Ascending aorta (tissue), 2 donors: ENCODE measurements around the gene CCL2. TPM values are rescaled to one million over a fixed set of nuclear protein-coding genes. Genes with fewer than 3 reads are reported as not detected.

Experiments
- DNase-seq, 2 donors: peaks; one replicate each; pipeline ENCODE4 v3.0.0-alpha.2; 2019; ENCODE audit warnings: low spot score in 2 of 2
- H3K27ac ChIP-seq, 2 donors: fragments of 200-600 bp; sonication (generic); one replicate each; pipeline ENCODE4 v1.5.1; 2016 to 2017; ENCODE audit warnings: mild to moderate bottlenecking in 1 of 2
- H3K27me3 ChIP-seq: fragments of 200-600 bp; sonication (generic); one replicate; pipeline ENCODE4 v1.5.1; 2017
- H3K36me3 ChIP-seq, 2 donors: fragments of 200-600 bp; sonication (generic); one replicate each; pipeline ENCODE4 v1.5.1; 2016
- H3K4me1 ChIP-seq, 2 donors: fragments of 200-600 bp; sonication (generic); one replicate each; pipeline ENCODE4 v1.5.1; 2016 to 2017; ENCODE audit warnings: mild to moderate bottlenecking in 1 of 2
- H3K4me3 ChIP-seq, 2 donors: fragments of 200-600 bp; sonication (generic); one replicate each; pipeline ENCODE4 v1.5.1; 2016 to 2017; ENCODE audit warnings: mild to moderate bottlenecking in 1 of 2
- H3K9me3 ChIP-seq, 2 donors: fragments of 200-600 bp; sonication (generic); one replicate each; pipeline ENCODE4 v1.5.1; 2016
- intact Hi-C: fragments of 100-400 bp; cut with DNase I; formaldehyde crosslinking; loops from one replicate; pipeline ENCODE4 v1.15.1; 2023
- total RNA-seq: library from RNA; depleted of rRNA; stranded (reverse); fragments of >200 nt; gene quantifications from one replicate; pipeline ENCODE4 v1.1.0, GENCODE V29; 2016
- TF ChIP-seq, protein P1 (sequence below), 3 experiments: fragments of 200-600 bp in 2 of 3; fragments of 450-650 bp in 1 of 3; sonication (generic) in 2 of 3; IDR thresholded peaks; one replicate each; pipeline ENCODE4 v1.5.1; 2016 to 2019; ENCODE audit warnings: antibody characterized with exemption in 3 of 3, mild to moderate bottlenecking in 1 of 3, moderate library complexity in 1 of 3

The CCL2 gene
- total RNA-seq, 1 donor from 2014 or later, result 162 TPM

DNA sequence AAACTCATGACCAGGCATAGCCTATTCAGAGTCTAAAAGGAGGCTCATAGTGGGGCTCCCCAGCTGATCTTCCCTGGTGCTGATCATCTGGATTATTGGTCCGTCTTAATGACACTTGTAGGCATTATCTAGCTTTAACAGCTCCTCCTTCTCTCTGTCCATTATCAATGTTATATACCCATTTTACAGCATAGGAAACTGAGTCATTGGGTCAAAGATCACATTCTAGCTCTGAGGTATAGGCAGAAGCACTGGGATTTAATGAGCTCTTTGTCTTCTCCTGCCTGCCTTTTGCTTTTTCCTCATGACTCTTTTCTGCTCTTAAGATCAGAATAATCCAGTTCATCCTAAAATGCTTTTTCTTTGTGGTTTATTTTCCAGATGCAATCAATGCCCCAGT lies 756 bp downstream of the CCL2 start:
- Histone ChIP-seq H3K27me3 (no peaks in the 10 kb centered on the region), H3K36me3 (no peaks in the 10 kb centered on the region), H3K27ac (peak overlapping the region; percentile 87 to 89), H3K4me1 (peaks cover 35 to 50% of the 10 kb centered on the region in 2 donors), H3K4me3 (peak overlapping the region; percentile 46 to 56), H3K9me3 (no peaks in the 10 kb centered on the region)
- no peak for DNase-seq
- intact Hi-C loops, result loop anchor here (5.0 to 10.0 kb wide), 2 partner anchors 56 to 1549 kb away; partner anchors contain the start of gene TAF15
- TF ChIP-seq, protein P1, sequence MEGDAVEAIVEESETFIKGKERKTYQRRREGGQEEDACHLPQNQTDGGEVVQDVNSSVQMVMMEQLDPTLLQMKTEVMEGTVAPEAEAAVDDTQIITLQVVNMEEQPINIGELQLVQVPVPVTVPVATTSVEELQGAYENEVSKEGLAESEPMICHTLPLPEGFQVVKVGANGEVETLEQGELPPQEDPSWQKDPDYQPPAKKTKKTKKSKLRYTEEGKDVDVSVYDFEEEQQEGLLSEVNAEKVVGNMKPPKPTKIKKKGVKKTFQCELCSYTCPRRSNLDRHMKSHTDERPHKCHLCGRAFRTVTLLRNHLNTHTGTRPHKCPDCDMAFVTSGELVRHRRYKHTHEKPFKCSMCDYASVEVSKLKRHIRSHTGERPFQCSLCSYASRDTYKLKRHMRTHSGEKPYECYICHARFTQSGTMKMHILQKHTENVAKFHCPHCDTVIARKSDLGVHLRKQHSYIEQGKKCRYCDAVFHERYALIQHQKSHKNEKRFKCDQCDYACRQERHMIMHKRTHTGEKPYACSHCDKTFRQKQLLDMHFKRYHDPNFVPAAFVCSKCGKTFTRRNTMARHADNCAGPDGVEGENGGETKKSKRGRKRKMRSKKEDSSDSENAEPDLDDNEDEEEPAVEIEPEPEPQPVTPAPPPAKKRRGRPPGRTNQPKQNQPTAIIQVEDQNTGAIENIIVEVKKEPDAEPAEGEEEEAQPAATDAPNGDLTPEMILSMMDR (IDR thresholded peaks at IDR 0.05), result no peak

DNA sequence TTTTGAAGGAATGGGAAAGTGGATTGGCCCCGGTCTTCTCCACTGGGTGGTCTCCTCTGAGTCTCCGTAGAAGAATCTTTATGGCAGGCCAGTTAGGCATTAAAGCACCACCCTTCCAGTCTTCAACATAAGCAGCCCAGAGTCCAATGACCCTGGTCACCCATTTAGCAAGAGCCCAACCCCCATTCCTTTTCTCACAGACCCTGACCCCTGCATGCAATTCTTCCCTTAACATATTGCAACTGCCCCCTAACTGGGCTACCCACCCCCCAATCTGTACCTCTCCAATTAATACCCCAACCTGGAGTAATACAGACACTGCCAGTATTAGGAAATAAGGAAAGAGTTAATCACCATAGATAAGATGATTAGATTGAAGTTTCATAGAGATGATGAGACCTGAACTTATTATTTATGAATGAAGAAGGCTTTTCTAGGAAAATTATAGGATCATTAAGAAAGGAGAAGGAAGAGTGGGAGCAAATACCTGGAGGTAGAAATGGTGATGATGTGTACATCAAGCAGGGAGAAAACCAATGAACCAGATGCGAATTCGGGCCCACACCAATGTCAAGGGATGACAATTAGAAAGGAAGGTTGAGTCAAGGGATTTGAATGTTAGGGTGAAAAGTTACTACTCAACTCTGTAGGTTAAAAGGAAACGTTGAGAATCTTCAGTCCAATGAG lies 2.4 kb downstream of the CCL2 start:
- Histone ChIP-seq H3K4me3 (no peak overlapping the region), H3K9me3 (no peaks in the 10 kb centered on the region), H3K36me3 (no peaks in the 10 kb centered on the region), H3K4me1 (peaks cover 20 to 34% of the 10 kb centered on the region in 2 donors), H3K27ac (no peak overlapping the region), H3K27me3 (no peaks in the 10 kb centered on the region)
- DNase-seq, result no peak
- TF ChIP-seq, protein P1 (IDR thresholded peaks at IDR 0.05), result no peak
- intact Hi-C loops, result loop anchor here (5.0 to 10.0 kb wide), 2 partner anchors 55 to 1547 kb away; partner anchors contain the start of gene TAF15

DNA sequence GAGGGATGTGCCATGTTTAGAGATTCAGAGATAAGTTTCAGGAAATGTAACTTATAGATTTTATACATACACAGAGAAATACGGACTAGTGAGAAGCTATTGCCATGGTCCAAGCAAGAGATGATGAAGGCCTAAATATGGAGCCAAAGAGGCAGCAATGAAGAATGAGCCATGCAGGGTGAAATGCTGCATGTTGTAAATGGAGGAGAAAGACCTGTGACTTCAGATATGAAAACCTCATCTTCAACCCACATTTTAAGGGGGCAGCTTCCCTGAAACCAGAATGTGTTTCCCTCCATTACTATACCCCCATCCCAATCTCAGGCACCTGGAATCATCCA lies 2.9 kb downstream of the CCL2 start:
- H3K27me3 ChIP-seq, result no peaks in the 10 kb centered on the region
- no peaks in the 10 kb centered on the region for H3K36me3 ChIP-seq
- no peak overlapping the region for H3K4me3 ChIP-seq
- intact Hi-C loops, result loop anchor here (5.0 to 10.0 kb wide), 2 partner anchors 54 to 1547 kb away; partner anchors contain the start of gene TAF15
- H3K27ac ChIP-seq, result no peak overlapping the region
- TF ChIP-seq, protein P1 (IDR thresholded peaks at IDR 0.05), result no peak
- DNase-seq, result no peak
- no peaks in the 10 kb centered on the region for H3K9me3 ChIP-seq
- peaks cover 15 to 29% of the 10 kb centered on the region in 2 donors for H3K4me1 ChIP-seq

DNA sequence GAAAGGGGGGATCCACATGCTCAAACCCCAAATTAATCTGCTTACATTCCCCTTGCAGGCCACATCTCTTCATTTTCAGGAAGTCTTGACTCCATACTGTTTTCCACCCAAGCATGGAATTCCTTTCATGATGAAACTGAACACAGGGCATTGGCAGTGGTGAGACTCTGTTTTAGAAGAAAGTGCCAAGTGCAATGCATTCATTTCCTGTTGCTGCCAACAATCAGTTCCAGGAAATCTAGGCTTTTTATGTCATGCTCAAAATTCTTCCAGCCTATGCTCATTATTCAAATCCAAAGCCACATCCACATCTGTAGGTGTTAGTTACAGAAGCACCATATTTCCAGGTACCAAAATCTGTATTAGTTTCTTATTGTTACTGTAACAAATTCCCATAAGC lies 4.1 kb downstream of the CCL2 start:
- no peak for DNase-seq
- TF ChIP-seq, protein P1 (IDR thresholded peaks at IDR 0.05), result no peak
- H3K27me3 ChIP-seq, result no peaks in the 10 kb centered on the region
- H3K9me3 ChIP-seq, result no peaks in the 10 kb centered on the region
- intact Hi-C loops, result loop anchor here (5.0 to 10.0 kb wide), 2 partner anchors 53 to 1546 kb away; partner anchors contain the start of gene TAF15
- H3K4me1 ChIP-seq, result peaks cover 7 to 19% of the 10 kb centered on the region in 2 donors
- H3K27ac ChIP-seq, result peak overlapping the region; percentile 29 to 32
- no peaks in the 10 kb centered on the region for H3K36me3 ChIP-seq
- H3K4me3 ChIP-seq, result no peak overlapping the region

DNA sequence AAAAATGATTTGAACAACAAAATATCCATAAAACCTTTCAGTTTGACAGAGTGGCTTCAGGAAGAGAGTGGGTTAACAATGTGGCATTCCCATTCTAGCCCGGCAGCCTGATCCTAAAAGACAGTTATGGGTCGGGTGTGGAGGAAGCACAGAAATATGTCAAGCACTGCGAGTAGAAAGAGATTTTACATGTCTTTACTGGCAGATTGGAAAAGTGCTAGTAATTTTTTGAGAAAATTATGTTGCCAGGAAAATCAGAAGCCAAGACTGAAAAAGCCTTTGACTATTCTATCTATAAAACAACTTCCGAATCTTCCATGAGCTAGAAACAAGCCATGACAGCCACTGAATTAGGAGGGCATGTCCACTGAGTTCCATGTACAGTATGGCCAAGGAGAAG lies 5.8 kb downstream of the CCL2 start:
- DNase-seq, result no peak
- Histone ChIP-seq H3K27me3 (no peaks in the 10 kb centered on the region), H3K4me3 (no peak overlapping the region), H3K27ac (no peak overlapping the region), H3K4me1 (peaks cover 0 to 2% of the 10 kb centered on the region in 2 donors), H3K36me3 (no peaks in the 10 kb centered on the region), H3K9me3 (no peaks in the 10 kb centered on the region)
- TF ChIP-seq, protein P1 (IDR thresholded peaks at IDR 0.05), result no peak
- intact Hi-C loops, result no loop called here
